SU-DHL-6 (cell line): Measurements from ENCODE around the gene ZNF580.

ENCODE experiments used
- H2AFZ ChIP-seq: fragments of 200-600 bp; sonication (generic); 2 replicates; pipeline ENCODE4 v1.6.1; 2014; ENCODE audit warnings: low read depth, mild to moderate bottlenecking, moderate library complexity, mixed read lengths, antibody characterized with exemption, low read length; ENCODE audit not compliant: severe bottlenecking
- H3F3A ChIP-seq: fragments of 200-600 bp; shearing (Covaris generic); 2 replicates; pipeline ENCODE4 v1.6.0; 2016; ENCODE audit warnings: antibody characterized with exemption, mild to moderate bottlenecking; ENCODE audit not compliant: insufficient read depth
- H3K27ac ChIP-seq: fragments of 200-600 bp; sonication (generic); 2 replicates; pipeline ENCODE4 v1.5.1; 2016; ENCODE audit warnings: low read depth, mild to moderate bottlenecking, low read length, moderate library complexity, mixed read lengths
- H3K27me3 ChIP-seq: fragments of 200-600 bp; sonication (generic), shearing (Covaris generic); 2 replicates; pipeline ENCODE4 v1.6.0; 2014; ENCODE audit warnings: mild to moderate bottlenecking, low read length
- H3K36me3 ChIP-seq: fragments of 200-600 bp; sonication (generic); 2 replicates; pipeline ENCODE4 v1.6.1; 2014; ENCODE audit warnings: mild to moderate bottlenecking, low read length, mixed read lengths
- H3K4me2 ChIP-seq: fragments of 300-600, 200-600 bp; shearing (Covaris generic), sonication (generic); 2 replicates; pipeline ENCODE4 v1.6.0; 2014; ENCODE audit warnings: low read length, low read depth, mild to moderate bottlenecking; ENCODE audit not compliant: poor library complexity, severe bottlenecking
- H3K4me3 ChIP-seq: fragments of 200-600 bp; sonication (generic); 2 replicates; pipeline ENCODE4 v1.5.1; 2014; ENCODE audit warnings: antibody characterized with exemption, low read length, mild to moderate bottlenecking, mixed read lengths; ENCODE audit not compliant: insufficient read depth, poor library complexity, severe bottlenecking
- H3K79me2 ChIP-seq: fragments of 200-600 bp; sonication (generic); 2 replicates; pipeline ENCODE4 v1.6.1; 2014; ENCODE audit warnings: mild to moderate bottlenecking, low read length, moderate library complexity; ENCODE audit not compliant: insufficient read depth
- H3K9ac ChIP-seq: fragments of 200-600 bp; sonication (generic); 2 replicates; pipeline ENCODE4 v1.7.0; 2014; ENCODE audit warnings: mild to moderate bottlenecking, low read length
- H3K9me2 ChIP-seq: fragments of 200-600 bp; sonication (generic); replicated peaks from 2 replicates; pipeline ENCODE4 v1.6.1; 2014; ENCODE audit warnings: low read length; ENCODE audit not compliant: insufficient read depth
- H3K9me3 ChIP-seq: fragments of 200-600 bp; sonication (generic); 2 replicates; pipeline ENCODE4 v1.6.1; 2014; ENCODE audit warnings: low read length, mixed read lengths; ENCODE audit not compliant: insufficient read depth
- H4K20me1 ChIP-seq: fragments of 200-600 bp; sonication (generic); 2 replicates; pipeline ENCODE4 v1.6.1; 2014; ENCODE audit warnings: low read depth, mild to moderate bottlenecking, antibody characterized with exemption, low read length, moderate library complexity, mixed read lengths
- CTCF ChIP-seq: fragments of 200-600 bp; sonication (generic); IDR thresholded peaks from one replicate; pipeline ENCODE4 v1.5.1; 2017; ENCODE audit warnings: antibody characterized with exemption, mild to moderate bottlenecking, low read length, moderate library complexity; ENCODE audit not compliant: insufficient read depth, poor library complexity, severe bottlenecking
- EZH2phosphoT487 ChIP-seq: fragments of 200-600 bp; sonication (generic), shearing (Covaris generic); conservative IDR thresholded peaks from 2 replicates; pipeline ENCODE4 v1.6.1; 2018; ENCODE audit warnings: mild to moderate bottlenecking, antibody characterized with exemption, low read length, moderate library complexity, mixed read lengths

ZNF580 gene

GRCh38 chr19:55663846-55664536 lies 23.2 kb downstream of the ZNF580 start:
- Histone ChIP-seq H3K36me3 (peaks cover 17% of the 10 kb centered on the region; the same call in 1 of the 2 replicates), H3K9ac (no peak overlapping the region), H3K4me3 (no peak overlapping the region), H3F3A (no peaks in the 10 kb centered on the region), H3K9me2 (no peaks in the 10 kb centered on the region), H4K20me1 (peaks cover 11% of the 10 kb centered on the region; the same call in 1 of the 2 replicates), H3K4me2 (no peak overlapping the region), H3K9me3 (no peaks in the 10 kb centered on the region), H3K79me2 (peaks cover 95% of the 10 kb centered on the region), H3K27ac (no peak overlapping the region), H3K27me3 (no peaks in the 10 kb centered on the region), H2AFZ (no peak overlapping the region)
- no peak for TF ChIP-seq CTCF
- no peak for TF ChIP-seq EZH2phosphoT487

GRCh38 chr19:55666343-55667005 lies 25.7 kb downstream of the ZNF580 start:
- no peak overlapping the region for H3K9ac ChIP-seq
- H3K79me2 ChIP-seq, result peaks cover 92% of the 10 kb centered on the region
- no peaks in the 10 kb centered on the region for H3F3A ChIP-seq
- H3K36me3 ChIP-seq, result peaks cover 16% of the 10 kb centered on the region; the same call in 1 of the 2 replicates
- no peaks in the 10 kb centered on the region for H3K9me2 ChIP-seq
- no peak overlapping the region for H3K27ac ChIP-seq
- no peaks in the 10 kb centered on the region for H3K9me3 ChIP-seq
- peaks cover 16% of the 10 kb centered on the region; the same call in 1 of the 2 replicates for H4K20me1 ChIP-seq
- no peak overlapping the region for H3K4me3 ChIP-seq
- H2AFZ ChIP-seq, result no peak overlapping the region
- no peaks in the 10 kb centered on the region for H3K27me3 ChIP-seq
- TF ChIP-seq CTCF (no peak), EZH2phosphoT487 (no peak)
- H3K4me2 ChIP-seq, result no peak overlapping the region

- H3K9ac ChIP-seq, result no peak overlapping the region
- H4K20me1 ChIP-seq, result peaks cover 13% of the 10 kb centered on the region; the same call in 1 of the 2 replicates
- no peak overlapping the region for H3K4me3 ChIP-seq
- H3K27me3 ChIP-seq, result no peaks in the 10 kb centered on the region
- 0 out of 2 replicates have a peak, but pooled peaks cover 2% of the 10 kb centered on the region for H3F3A ChIP-seq
- H3K79me2 ChIP-seq, result peaks cover 91% of the 10 kb centered on the region
- H3K9me2 ChIP-seq, result no peaks in the 10 kb centered on the region
- H2AFZ ChIP-seq, result no peak overlapping the region
- no peak overlapping the region for H3K27ac ChIP-seq
- H3K9me3 ChIP-seq, result no peaks in the 10 kb centered on the region
- TF ChIP-seq EZH2phosphoT487 (no peak), CTCF (no peak)
- no peak overlapping the region for H3K4me2 ChIP-seq
- H3K36me3 ChIP-seq, result peaks cover 11% of the 10 kb centered on the region; the same call in 1 of the 2 replicates
Observed at GRCh38 chr19:55667006-55667381, 26.2 kb downstream of the ZNF580 start.
